Measurements from ENCODE around the gene LRCH4. TPM values are rescaled to one million over a fixed set of nuclear protein-coding genes. Genes with fewer than 3 reads are reported as not detected.

The LRCH4 gene
- total RNA-seq, 4 donors from 2014 or later, result 42.0 to 82.2 (median 63.7) TPM

DNA sequence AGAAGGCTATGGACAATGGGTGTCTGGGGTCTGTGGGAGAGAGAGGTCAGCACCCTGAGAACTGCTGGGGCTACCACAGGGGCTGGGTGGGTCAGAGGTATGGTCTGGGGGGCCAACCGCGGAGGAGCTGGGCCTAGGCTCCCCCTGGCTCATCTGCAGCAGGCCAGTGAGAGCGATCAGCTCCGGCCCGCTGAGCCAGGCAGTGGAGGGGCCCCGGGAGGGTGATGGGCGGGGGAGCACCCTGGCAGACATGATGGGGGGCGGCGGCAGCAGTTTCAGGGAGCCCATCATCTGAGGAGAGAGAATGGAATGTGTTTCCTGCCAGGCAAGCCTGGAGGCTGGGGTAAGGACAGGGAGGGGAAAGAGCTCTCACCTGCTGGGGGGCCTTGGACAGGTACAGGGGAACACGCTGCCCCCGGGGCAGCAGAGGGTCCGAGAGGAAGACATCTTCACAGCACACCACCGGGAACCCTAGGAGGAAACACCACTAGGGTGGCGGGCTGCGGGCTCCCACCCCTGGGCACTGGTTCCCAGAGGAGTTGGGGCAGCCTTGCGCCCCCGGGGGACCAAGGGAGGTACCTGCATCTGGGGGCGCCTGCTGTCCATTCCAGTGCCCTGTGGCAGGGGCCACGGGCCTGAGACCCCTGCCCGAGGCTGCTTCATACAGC, 13.5 kb downstream of the LRCH4 start:
- TF ChIP-seq, protein P1, sequence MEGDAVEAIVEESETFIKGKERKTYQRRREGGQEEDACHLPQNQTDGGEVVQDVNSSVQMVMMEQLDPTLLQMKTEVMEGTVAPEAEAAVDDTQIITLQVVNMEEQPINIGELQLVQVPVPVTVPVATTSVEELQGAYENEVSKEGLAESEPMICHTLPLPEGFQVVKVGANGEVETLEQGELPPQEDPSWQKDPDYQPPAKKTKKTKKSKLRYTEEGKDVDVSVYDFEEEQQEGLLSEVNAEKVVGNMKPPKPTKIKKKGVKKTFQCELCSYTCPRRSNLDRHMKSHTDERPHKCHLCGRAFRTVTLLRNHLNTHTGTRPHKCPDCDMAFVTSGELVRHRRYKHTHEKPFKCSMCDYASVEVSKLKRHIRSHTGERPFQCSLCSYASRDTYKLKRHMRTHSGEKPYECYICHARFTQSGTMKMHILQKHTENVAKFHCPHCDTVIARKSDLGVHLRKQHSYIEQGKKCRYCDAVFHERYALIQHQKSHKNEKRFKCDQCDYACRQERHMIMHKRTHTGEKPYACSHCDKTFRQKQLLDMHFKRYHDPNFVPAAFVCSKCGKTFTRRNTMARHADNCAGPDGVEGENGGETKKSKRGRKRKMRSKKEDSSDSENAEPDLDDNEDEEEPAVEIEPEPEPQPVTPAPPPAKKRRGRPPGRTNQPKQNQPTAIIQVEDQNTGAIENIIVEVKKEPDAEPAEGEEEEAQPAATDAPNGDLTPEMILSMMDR (IDR thresholded peaks at IDR 0.05), result no peak
- DNase-seq (ENCODE audit: low spot score in 2 of 2), result no peak
- no peak overlapping the region for H3K4me3 ChIP-seq (ENCODE audit: low read depth, poor library complexity, severe bottlenecking)
- WGBS, 2 donors, result 81 to 83% methylated on average over 17 to 20 of the region's 20 CpGs
- intact Hi-C loops (cut with DNase I; ENCODE audit: low total_unique reads), result no loop called here

- intact Hi-C loops (cut with DNase I; ENCODE audit: low total_unique reads), result no loop called here
- TF ChIP-seq, protein P1 (IDR thresholded peaks at IDR 0.05), result no peak
- no peak for TF ChIP-seq POLR2A (IDR thresholded peaks at IDR 0.05)
- H3K4me3 ChIP-seq (ENCODE audit: low read depth, poor library complexity, severe bottlenecking), result no peak overlapping the region
- 90 to 97% methylated on average over 2 of the region's 2 CpGs for WGBS, 2 donors
- DNase-seq (ENCODE audit: low spot score in 2 of 2), result no peak
Observed at GRCh38 chr7:100571829-100572116, 14.2 kb downstream of the LRCH4 start.

DNA sequence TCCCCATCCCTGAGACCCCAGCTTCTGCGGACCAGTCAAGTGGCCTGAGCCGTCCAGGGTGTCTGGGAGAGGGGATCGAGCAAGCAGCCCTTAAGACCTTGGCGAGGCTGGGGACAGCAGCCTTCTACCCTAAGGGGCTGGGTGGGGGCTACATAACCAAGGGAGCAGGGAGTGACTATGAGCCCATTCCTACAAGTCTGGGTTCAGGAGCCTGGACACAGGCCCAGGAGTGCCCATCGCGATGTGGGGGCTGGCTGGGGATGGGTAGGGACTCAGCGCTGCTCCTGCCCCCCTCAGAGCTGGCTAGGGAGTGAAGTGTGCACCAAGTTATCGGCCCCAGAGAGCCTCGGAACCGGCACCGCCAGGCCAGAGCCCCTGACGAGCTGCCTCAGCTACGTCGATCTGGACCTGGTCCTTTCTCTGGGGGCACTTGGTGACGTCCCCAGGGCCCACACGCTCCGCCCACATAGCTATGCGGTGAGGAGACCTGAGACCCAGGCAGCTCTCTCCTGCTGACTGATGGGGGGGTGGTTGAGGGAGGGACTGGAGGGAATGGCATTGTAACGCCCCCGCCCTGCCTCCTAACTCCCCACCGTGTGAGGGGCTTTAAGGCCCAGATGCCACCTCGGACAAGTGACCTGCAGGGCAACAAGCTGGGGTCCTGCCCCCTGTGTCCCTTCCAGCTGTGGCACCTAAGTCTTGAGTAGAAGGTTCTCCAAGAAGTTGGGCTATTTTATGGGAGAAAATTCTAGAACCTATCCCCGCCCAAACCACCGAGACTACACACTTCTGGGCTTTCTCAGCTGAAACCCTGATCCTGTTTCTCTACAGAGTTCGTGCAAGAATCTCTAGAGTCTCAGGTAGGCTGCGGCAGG, 14.7 kb downstream of the LRCH4 start:
- no peak for DNase-seq (ENCODE audit: low spot score in 2 of 2)
- TF ChIP-seq, protein P1 (IDR thresholded peaks at IDR 0.05), result no peak
- no peak for TF ChIP-seq POLR2A (IDR thresholded peaks at IDR 0.05)
- intact Hi-C loops (cut with DNase I; ENCODE audit: low total_unique reads), result no loop called here
- WGBS, 2 donors, result 66 to 75% methylated on average over 21 to 23 of the region's 26 CpGs
- no peak overlapping the region for H3K4me3 ChIP-seq (ENCODE audit: low read depth, poor library complexity, severe bottlenecking)

GRCh38 chr7:100568896-100569844, 16.8 kb downstream of the LRCH4 start:
- 38 to 41% methylated on average over 21 to 33 of the region's 36 CpGs for WGBS, 2 donors
- no peak overlapping the region for H3K4me3 ChIP-seq (ENCODE audit: low read depth, poor library complexity, severe bottlenecking)
- DNase-seq (ENCODE audit: low spot score in 2 of 2), result peak in 1 of 2 donors; percentile 91
- intact Hi-C loops (cut with DNase I; ENCODE audit: low total_unique reads), result loop anchor here (10.0 kb wide), 1 partner anchor 286 kb away; the partner anchor contains the start of gene SLC12A9
- no peak for TF ChIP-seq POLR2A (IDR thresholded peaks at IDR 0.05)
- TF ChIP-seq, protein P1 (IDR thresholded peaks at IDR 0.05), result no peak

- intact Hi-C loops (cut with DNase I; ENCODE audit: low total_unique reads), result loop anchor here (10.0 kb wide), 1 partner anchor 286 kb away; the partner anchor contains the start of gene SLC12A9
- 63 to 68% methylated on average over 7 to 11 of the region's 11 CpGs for WGBS, 2 donors
- no peak overlapping the region for H3K4me3 ChIP-seq (ENCODE audit: low read depth, poor library complexity, severe bottlenecking)
- DNase-seq (ENCODE audit: low spot score in 2 of 2), result no peak
- TF ChIP-seq, protein P1 (IDR thresholded peaks at IDR 0.05), result no peak
- no peak for TF ChIP-seq POLR2A (IDR thresholded peaks at IDR 0.05)
Observed at GRCh38 chr7:100568176-100568895, 17.6 kb downstream of the LRCH4 start.

Data from lower leg skin (tissue), 4 donors.